ENCODE data around the gene HERC4.

HERC4 gene, protein sequence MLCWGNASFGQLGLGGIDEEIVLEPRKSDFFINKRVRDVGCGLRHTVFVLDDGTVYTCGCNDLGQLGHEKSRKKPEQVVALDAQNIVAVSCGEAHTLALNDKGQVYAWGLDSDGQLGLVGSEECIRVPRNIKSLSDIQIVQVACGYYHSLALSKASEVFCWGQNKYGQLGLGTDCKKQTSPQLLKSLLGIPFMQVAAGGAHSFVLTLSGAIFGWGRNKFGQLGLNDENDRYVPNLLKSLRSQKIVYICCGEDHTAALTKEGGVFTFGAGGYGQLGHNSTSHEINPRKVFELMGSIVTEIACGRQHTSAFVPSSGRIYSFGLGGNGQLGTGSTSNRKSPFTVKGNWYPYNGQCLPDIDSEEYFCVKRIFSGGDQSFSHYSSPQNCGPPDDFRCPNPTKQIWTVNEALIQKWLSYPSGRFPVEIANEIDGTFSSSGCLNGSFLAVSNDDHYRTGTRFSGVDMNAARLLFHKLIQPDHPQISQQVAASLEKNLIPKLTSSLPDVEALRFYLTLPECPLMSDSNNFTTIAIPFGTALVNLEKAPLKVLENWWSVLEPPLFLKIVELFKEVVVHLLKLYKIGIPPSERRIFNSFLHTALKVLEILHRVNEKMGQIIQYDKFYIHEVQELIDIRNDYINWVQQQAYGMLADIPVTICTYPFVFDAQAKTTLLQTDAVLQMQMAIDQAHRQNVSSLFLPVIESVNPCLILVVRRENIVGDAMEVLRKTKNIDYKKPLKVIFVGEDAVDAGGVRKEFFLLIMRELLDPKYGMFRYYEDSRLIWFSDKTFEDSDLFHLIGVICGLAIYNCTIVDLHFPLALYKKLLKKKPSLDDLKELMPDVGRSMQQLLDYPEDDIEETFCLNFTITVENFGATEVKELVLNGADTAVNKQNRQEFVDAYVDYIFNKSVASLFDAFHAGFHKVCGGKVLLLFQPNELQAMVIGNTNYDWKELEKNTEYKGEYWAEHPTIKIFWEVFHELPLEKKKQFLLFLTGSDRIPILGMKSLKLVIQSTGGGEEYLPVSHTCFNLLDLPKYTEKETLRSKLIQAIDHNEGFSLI

DNA sequence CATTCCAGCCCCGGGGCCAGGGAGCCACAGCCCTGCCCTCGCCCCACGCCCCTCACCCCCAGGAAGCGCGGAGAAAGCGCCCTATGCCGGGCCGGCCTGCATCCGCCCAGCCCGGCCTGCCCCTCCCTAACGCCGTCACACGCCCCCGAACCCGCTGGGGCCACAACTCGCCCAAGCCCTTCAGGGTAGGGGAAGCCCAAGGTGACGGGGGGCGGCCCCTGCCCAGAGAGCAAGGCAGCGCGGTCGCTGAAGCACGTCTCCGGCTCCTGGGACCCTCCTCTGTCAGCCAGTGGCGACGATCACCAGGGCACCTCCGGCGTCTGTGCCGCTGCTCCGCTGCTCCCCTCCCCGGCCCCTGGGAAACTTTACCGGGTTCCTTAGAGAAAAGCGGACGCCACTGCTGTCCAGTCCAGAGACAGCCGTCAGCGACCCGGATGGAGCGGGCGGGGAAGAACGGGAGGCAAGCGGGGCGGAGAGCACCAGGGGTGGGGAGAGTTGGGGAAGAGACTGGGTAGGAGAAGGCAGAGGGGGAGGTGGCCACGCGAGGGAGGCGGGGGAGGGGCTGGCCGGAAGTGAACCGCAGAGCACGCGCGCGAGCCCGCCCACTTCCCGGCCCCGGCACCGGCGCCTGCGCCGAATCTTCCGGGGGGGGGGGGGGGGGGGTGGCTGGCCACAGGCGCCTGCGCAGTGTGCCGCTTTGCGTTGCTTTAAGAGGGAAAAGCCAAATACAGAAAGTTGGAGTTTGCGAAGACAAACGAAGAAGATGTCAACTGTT is at the start of gene HERC4:
Gene HERC4 (minus strand): TSS at position 509 of the 775 bp plus-strand sequence. CDS start 2,175 bp downstream, outside the sequence.
- DNase-seq (peak; percentile 91), ATAC-seq (peak; percentile 93)

DNA sequence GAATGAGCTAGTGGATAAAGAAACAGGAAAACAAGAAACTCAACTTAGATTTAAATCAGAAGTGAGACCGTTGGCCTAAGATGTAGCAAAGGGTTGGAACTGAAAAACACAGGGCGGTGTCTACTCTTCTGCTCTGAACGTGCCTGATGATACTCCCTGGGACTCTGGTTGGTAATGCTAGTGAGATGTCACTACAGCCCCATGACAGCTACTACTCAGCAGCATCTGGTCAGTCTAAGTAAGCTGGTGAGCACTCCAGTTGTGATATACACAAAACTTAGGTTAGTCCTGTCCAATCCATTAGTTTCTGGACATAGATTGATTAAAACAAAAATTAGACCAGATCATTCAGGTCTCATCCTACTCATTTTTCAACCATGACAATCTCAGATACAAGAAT is 49.6 kb upstream of the HERC4 start:
- no peak for DNase-seq
- no peak for ATAC-seq

DNA sequence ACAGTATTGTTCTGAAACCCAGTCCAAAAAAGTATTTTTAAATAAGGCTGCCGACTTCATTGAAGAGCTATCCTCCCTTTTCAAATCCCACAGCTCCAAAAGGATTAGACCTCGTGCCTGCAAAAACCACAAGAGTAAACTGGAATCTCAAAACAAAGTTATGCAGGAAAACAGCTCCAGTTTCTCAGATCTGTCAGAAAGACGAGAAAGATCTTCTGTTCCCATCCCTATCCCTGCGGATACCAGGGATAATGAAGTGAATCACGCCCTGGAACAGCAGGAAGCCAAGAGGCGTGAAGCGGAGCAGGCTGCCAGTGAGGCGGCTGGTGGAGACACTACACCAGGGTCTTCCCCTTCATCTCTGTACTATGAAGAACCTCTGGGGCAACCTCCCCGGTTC is 46.8 kb upstream of the HERC4 start:
- DNase-seq (no peak), ATAC-seq (no peak)

DNA sequence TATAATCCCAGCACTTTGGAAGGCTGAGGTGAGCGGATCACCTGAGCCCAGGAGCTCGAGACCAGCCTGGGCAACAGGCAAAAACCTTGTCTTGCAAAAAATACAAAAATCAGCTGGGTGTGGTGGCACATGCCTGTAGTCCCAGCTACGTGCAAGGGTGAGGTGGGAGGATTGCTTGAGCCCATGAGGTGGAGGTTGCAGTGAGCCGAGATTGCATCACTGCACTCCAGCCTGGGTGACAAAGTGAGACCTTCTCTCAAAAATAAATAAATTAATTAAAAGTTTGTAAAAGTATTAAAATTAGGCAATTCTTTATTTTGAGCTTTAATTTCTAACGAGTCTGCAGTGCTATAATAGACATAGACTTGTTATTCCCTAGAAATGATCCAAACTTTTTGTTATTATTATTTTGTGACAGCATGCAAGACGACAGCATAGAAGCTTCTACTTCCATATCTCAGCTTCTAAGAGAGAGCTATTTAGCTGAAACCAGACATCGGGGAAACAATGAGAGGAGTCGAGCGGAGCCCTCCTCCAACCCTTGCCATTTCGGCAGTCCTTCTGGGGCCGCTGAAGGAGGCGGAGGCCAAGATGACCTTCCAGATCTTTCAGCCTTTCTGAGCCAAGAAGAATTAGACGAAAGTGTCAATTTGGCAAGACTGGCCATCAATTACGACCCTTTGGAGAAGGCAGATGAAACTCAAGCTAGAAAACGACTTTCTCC is 46.1 kb upstream of the HERC4 start:
- no peak for ATAC-seq
- no peak for DNase-seq

- no peak for ATAC-seq
These were observed 43.6 kb upstream of the HERC4 start for GRCh38 chr10:68118657-68119056.

GRCh38 chr10:68112837-68113236 is 37.8 kb upstream of the HERC4 start:
- no peak for DNase-seq
- no peak for ATAC-seq

More at GRCh38 chr10:68118657-68119056, 43.6 kb upstream of the HERC4 start:
- DNase-seq, result no peak

- DNase-seq (no peak), ATAC-seq (no peak)
These were observed 36.5 kb upstream of the HERC4 start for GRCh38 chr10:68111584-68111983.

DNA sequence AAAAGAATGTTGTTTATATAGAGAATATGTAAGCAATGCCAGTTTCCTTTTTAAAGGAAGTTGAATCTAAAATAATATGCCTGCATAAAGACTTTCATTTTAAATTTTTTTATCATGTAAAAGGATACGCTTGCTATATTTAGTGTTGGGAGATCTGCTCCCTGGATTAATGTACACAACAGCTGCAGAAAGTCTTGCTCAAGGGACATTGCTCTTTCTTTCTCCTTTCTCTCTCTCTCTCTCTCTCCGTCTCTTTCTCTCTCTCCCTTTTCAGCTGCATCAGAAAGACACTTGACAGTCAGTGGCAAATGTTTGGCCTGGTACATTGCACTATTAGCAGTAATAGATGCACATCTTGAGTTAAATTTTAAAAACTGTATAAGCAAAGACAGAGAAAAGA is 34.9 kb upstream of the HERC4 start:
- DNase-seq (no peak), ATAC-seq (no peak)

DNA sequence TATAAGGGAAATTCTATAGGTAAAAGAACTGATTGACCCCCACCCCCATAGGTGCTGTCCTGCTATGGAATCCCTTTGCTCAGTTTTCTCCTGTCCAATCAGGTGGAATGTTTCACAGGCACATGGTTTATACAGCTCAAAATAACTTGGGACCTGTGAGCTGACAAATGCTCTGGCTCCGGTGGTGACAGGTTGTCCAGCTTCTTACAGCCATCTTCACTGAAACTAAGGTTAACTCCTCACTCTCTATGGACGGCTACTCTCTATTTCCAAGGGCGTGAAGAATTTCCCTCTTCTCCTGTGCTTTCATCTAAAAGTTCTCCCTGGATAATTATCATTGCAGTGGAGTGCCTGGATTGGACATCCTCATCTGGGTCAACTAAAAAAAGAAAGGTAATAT is 34.2 kb upstream of the HERC4 start, which contains the start of gene MYPN:
Gene MYPN (plus strand): TSS at position 158 of the 400 bp plus-strand sequence. CDS start 11,951 bp downstream, outside the sequence.
- ATAC-seq, result no peak
- no peak for DNase-seq

- DNase-seq, result no peak
- no peak for ATAC-seq
These were observed 33.6 kb upstream of the HERC4 start for GRCh38 chr10:68108653-68109052.

- no peak for DNase-seq
- ATAC-seq, result no peak
These were observed 33.0 kb upstream of the HERC4 start for GRCh38 chr10:68108051-68108450.

DNA sequence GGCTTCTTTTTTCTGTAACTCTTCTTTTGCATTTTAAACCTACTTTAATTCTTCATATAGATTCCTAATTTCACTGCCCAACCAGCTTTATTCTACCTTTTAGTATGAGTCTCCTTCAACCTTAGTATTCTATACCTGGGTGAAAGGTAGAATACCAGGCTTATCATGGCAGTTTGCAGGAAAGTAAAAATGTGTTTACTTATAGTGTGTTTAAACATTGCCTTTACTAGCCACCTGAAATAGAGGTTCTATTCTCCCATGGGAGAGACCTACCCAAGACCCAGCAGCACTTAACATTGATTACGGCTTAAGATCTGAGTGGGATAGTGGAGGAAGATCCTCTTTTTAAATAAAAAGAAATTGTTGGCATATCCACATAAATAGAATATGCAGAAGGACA is 32.6 kb upstream of the HERC4 start:
- ATAC-seq, result no peak
- DNase-seq, result no peak

GRCh38 chr10:68106656-68107055 is 31.6 kb upstream of the HERC4 start:
- DNase-seq (no peak), ATAC-seq (no peak)

DNA sequence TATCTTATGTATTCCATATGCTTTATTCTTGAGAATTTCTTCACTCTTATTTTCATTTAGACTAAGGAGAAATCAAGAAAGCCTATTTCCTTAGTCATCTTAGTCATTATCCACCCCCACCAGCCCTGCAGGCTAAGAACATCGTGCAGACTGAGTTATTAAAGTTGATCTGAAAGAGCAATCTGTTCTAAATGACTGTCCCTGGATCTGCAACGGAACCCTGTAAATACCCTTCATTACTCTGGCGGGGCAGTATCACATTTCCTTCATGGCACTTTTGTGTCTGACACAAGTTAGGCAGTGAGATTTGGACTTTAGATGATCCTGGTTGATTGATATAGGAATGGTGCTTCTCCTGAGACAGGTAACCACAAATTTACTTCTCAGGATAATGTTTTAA is 30.7 kb upstream of the HERC4 start:
- ATAC-seq (no peak), DNase-seq (no peak)

DNA sequence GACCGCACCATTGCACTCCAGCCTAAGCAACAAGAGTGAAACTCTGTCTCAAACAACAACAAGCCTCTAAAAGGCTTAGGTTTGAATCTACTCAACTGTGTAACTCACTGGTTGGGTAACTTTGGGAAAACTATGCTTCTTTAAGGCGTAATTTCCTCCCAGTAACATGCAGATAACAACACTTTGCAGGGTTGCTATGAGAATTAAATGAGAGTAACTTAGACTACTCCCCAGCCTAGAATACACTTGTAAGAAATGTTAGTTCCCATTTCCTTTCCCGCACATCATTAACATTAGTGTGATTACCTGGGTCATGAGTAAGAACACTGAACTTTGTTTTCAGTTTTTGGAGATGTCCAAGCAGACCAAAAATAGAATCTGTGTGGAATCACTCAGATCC is 28.8 kb upstream of the HERC4 start:
- no peak for ATAC-seq
- DNase-seq, result no peak

DNA sequence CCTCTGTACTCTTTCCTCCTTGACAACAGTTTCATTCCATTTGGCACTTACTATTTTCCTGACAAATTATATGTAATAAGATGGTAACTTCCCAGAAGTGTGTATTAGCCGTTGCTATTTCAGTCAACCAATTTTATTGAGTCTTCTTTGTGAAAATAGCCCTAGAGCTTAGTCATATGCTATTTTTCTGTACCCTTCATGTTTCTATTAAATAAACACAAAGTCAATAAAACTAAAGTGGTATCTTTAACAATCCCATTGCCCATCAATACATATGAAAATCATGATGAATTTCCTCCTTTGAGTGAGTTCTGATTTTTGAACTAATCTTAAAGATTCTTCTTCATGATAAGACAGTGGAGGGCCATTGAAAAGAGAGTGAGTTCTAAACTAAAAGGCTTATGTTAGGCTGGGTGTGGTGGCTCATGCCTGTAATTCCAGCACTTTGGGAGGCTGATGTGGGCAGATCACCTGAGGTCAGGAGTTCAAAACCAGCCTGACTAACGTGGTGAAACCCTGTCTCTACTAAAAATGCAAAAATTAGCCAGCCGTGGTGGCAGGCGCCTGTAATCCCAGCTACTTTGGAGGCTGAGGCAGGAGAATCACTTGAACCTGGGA is 28.3 kb upstream of the HERC4 start:
- DNase-seq (no peak), ATAC-seq (no peak)

DNA sequence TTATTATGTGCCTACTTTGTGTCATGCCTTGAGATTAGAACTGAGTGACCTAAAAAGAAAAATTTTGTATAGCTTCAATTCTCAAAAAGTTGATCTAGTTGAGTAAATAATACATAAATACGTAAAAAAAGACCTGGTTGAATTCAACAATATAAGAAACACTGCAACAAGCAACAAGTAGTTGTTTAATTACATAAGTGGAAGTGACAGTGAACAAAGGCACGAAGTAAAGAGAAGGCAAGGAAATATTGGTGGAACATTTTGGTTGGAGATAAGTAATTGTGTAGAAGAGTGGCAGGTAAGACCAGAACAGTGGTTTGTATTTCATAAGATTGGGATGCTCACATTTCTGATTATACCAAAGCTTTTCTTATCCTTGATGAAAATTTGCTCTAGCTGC is 26.0 kb upstream of the HERC4 start:
- no peak for DNase-seq
- no peak for ATAC-seq

DNA sequence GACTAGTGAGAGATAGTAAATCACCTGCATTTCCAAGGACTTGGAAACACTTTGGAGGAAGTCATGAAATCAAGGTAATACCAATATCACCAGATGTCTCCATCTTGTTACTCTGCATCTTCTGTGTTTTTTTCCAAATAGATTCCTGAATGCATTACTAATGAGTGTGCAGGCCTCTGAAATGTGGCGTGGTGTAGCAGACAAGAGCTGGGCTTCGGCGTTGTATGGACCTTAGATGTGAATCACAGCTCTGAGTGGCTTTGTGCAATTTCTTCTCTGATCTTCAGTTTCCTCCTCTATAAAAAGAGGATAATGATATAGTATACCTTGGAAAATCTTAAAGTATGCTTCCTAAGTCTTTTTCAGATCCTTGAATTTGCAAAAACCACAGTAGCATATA is 24.7 kb upstream of the HERC4 start:
- no peak for ATAC-seq
- no peak for DNase-seq

DNA sequence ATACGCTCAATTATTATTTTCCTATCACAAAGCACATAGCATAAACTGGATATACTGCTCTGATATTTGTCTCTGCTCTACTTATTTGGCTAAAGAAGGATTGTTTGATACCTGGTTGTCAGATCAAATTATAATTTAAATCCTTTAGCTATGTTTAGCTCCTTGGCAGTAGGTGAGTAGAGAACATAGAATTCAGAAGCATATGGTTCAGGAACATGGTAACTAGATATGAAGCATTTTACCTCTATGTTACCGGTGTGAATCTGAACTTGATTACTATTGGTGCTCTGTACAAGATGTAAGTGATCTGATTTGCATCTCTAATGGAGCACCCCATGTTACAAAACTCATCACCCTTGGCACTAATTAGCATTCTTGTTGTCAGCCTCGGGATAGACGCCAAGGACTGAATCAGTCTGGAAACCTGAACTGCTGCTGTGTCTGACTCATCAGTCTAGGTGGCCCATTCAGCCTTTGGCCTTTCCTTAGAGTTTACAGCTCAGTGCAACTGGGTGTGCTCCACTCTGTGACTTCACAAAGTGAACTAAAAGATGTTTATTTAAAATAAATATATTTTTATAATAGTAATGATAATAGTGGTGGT is 21.9 kb upstream of the HERC4 start:
- no peak for DNase-seq
- ATAC-seq, result no peak

DNA sequence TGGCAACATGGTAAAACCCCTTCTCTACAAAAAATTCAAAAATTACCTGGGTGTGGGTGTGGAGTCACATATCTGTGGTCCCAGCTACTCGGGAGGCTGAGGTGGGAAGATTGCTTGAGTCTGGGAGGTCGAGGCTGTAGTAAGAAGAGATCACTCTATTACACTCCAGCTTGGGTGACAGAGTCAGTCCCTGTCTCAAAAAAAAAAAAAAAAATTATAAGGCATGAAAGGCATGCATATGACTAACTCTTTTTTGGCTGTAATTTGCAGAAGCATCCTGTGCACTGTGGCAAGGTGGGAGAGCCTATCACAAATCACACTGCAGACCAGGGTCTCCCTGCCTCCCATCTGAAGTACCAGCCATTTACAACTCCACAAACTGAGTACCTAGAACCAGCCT is 20.1 kb upstream of the HERC4 start:
- DNase-seq, result no peak
- ATAC-seq, result no peak
